ENCODE data around the gene ZNF385B.

GRCh38 chr2:179861027-179861415 lies 391 bp downstream of the ZNF385B start:
- TF ChIP-seq CTCF (IDR thresholded peaks at IDR 0.05) (no peak), POLR2A (IDR thresholded peaks at IDR 0.05) (no peak)
